ENCODE results near the gene KPNA4.

DNA sequence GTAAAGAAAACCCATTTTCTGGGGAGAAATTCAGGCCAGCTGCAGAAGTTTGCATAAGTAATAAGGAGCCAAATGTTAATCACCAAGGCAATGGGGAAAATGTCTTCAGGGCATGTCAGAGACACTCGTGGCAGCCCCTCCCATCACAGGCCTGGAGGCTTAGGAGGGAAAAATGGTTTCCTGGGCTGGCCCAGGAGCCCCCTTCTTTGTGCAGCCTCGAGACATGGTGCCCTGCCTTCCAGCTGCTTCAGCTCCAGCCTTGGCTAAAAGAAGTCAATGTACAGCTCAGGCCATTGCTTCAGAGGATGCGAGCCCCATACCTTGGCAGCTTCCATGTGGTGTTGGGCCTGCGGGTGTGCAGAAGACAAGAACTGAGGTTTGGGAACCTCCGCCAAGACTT lies 95.2 kb downstream of the KPNA4 start:
- TF ChIP-seq CTCF (IDR thresholded peaks at IDR 0.05): no peak
- no peak for TF ChIP-seq POLR2A (IDR thresholded peaks at IDR 0.05)
